Skeletal muscle tissue (tissue), 4 donors: Measurements from ENCODE around the gene TTC28. TPM values are rescaled to one million over a fixed set of nuclear protein-coding genes. Genes with fewer than 3 reads are reported as not detected.
A peak's percentile ranks its signal among the peaks of the same experiment; 100 is the strongest.

Experiments used
- H3K27ac ChIP-seq: one replicate; pipeline ENCODE4 v1.7.0; 2013; ENCODE audit warnings: mild to moderate bottlenecking, low read depth, low read length, inconsistent platforms
- H3K27me3 ChIP-seq, 3 donors: one replicate each; pipeline ENCODE4 v1.7.0; 2013; ENCODE audit warnings: low read length in 3 of 3; ENCODE audit not compliant: control insufficient read depth in 3 of 3, insufficient read depth in 3 of 3
- H3K36me3 ChIP-seq, 3 donors: one replicate each; pipeline ENCODE4 v1.7.0; 2013; ENCODE audit warnings: low read length in 3 of 3; ENCODE audit not compliant: control insufficient read depth in 3 of 3, insufficient read depth in 3 of 3
- H3K4me1 ChIP-seq, 3 donors: one replicate each; pipeline ENCODE4 v1.7.0; 2013; ENCODE audit warnings: low read length in 3 of 3, mild to moderate bottlenecking in 3 of 3; ENCODE audit not compliant: control insufficient read depth in 3 of 3, insufficient read depth in 3 of 3
- H3K4me3 ChIP-seq, 3 donors: one replicate each; pipeline ENCODE4 v1.7.0; 2013; ENCODE audit warnings: low read length in 3 of 3
- H3K9ac ChIP-seq, 3 donors: one replicate each; pipeline ENCODE4 v1.7.0; 2013; ENCODE audit warnings: low read length in 3 of 3, mild to moderate bottlenecking in 3 of 3, moderate library complexity in 2 of 3, low read depth in 1 of 3
- H3K9me3 ChIP-seq, 3 donors: one replicate each; pipeline ENCODE4 v1.7.0; 2013; ENCODE audit warnings: low read length in 3 of 3; ENCODE audit not compliant: control insufficient read depth in 3 of 3
- total RNA-seq: library from RNA; depleted of rRNA; stranded (reverse); fragments of >200 nt; gene quantifications from one replicate; pipeline ENCODE4 v1.2.3, GENCODE V29; 2014
- donor health status: Osteomylitis.

TTC28 gene
- total RNA-seq, 1 donor from 2014 or later: 27.1 TPM

DNA sequence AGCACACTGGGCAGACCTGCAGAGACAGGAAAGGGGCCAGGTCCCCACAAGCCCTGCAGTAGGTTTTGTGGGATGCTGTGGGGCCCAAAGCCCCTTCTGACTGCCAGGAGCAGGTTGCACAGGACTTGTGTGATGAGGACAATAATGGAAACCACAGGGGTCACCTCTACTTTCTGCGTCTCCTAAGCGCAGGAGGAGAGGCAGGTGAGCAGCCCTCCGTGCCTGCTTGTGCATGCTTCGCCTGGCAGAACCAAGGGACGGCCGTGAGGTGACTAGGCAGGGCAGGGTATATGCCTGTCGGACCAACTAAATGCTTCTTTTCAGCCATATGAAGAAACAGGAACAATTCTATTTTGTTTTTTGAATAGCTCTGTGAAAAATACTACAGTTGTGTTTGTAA, 682.7 kb downstream of the TTC28 start:
- Histone ChIP-seq H3K4me1 (peaks cover 0 to 3% (median 0%) of the 10 kb centered on the region in 3 donors), H3K4me3 (no peak overlapping the region), H3K27ac (no peak overlapping the region), H3K9ac (no peak overlapping the region), H3K27me3 (no peaks in the 10 kb centered on the region), H3K9me3 (no peaks in the 10 kb centered on the region), H3K36me3 (peaks cover 23 to 35% (median 23%) of the 10 kb centered on the region in 3 donors)

DNA sequence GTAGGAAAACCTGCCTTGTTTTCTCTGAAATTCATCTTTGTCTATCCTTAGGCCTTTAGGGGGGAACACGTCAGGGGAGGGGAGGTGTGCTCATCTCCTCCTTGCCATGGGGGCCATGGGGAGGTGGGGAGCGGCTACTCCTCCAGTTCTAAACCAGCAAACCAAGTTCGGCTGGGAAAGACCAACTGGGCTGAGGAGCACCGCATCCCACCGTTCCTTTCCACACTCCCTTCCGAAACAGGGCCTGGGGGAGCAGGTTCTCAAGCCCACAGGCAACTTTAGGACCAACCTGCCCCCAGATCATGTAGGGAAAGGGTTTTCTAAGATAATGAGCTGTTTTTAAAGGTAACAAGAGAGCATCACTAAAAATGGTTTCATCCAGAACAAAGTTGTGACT, 683.1 kb downstream of the TTC28 start:
- H3K4me3 ChIP-seq: no peak overlapping the region
- no peaks in the 10 kb centered on the region for H3K9me3 ChIP-seq
- no peaks in the 10 kb centered on the region for H3K27me3 ChIP-seq
- H3K27ac ChIP-seq: no peak overlapping the region
- peaks cover 23 to 37% (median 24%) of the 10 kb centered on the region in 3 donors for H3K36me3 ChIP-seq
- H3K9ac ChIP-seq: no peak overlapping the region
- peaks cover 3 to 7% (median 3%) of the 10 kb centered on the region in 3 donors for H3K4me1 ChIP-seq

DNA sequence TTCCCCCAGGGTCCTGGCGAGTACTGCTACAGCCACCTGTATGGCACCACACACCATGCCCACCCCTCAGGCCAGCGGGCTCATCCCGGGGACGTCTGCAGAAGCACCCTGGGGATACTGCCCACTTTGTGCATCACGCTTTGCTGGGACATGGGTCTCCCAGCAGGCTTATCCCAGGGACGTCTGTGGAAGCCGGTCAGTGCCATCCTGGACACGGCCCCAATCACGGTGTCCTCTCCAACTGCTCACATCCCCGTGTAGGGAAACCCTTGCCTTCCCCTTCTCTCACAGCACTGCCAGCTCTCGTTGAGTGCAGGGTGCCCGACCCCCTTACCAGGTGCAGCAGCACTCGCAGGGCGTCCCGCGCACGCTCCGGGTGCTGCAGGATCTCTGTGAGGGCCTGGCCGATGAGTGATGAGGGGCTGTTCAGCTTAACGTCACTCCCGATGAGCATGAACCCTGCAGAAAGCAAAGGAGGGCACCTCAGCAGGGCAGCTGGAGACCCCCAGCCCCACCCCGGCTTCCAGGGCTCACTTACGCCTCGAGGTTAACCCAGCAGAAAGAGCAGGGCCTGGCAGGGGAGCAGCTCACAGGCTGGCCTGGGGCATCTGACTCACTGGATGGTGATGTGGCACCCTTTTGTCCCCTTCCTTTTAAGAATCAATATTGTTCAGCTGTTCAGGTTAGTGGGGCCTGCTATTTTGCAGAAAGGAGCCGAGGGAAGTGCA, 683.7 kb downstream of the TTC28 start:
- H3K27me3 ChIP-seq: no peaks in the 10 kb centered on the region
- H3K36me3 ChIP-seq: peaks cover 22 to 37% (median 23%) of the 10 kb centered on the region in 3 donors
- H3K4me3 ChIP-seq: no peak overlapping the region
- H3K9me3 ChIP-seq: no peaks in the 10 kb centered on the region
- peaks cover 3 to 8% (median 7%) of the 10 kb centered on the region in 3 donors for H3K4me1 ChIP-seq
- H3K27ac ChIP-seq: no peak overlapping the region
- no peak overlapping the region for H3K9ac ChIP-seq

DNA sequence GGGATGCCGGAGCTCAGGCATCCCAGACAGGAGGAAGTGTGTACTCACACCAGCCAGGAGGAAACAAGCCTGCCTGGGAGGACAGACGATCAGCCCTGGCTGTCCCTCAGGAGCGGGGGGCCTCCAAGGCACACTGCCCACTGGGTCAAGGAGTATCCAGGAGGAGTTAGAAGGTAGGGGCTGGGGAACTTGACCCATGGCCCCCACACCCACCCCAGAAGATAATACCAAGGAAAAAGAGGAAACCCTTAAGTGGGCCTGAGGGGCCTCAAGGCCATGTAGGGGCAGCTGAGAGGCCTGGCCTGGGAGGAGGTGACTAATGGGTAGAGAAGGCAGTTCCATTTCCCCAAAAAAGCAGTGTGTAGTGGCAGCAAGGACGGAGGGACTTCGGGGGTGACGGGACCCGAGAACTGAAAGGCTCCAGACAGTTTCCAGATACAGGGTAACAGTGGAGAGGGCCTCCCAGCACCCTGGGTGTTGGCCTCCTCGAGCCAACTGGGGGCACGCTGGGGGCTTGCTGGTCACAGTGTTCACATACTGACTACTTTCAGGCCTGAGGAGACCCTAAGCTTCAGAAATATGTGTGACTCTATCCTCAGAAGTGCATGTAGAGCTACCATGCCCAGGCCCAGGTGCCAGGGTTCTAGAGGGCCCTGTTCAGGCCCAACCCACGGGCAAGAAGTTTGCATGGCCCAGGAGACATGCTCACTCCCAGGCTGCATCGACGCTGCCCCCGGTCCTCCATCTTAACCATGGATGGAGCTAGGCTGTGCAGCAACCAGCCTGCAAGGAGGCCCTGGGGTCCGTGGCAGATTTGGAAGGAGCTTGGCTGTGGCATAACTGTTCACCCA, 684.9 kb downstream of the TTC28 start:
- peaks cover 23 to 35% (median 25%) of the 10 kb centered on the region in 3 donors for H3K36me3 ChIP-seq
- no peak overlapping the region for H3K9ac ChIP-seq
- H3K27ac ChIP-seq: no peak overlapping the region
- no peak overlapping the region for H3K4me3 ChIP-seq
- H3K4me1 ChIP-seq: peaks cover 3 to 10% (median 8%) of the 10 kb centered on the region in 3 donors
- H3K9me3 ChIP-seq: no peaks in the 10 kb centered on the region
- no peaks in the 10 kb centered on the region for H3K27me3 ChIP-seq

DNA sequence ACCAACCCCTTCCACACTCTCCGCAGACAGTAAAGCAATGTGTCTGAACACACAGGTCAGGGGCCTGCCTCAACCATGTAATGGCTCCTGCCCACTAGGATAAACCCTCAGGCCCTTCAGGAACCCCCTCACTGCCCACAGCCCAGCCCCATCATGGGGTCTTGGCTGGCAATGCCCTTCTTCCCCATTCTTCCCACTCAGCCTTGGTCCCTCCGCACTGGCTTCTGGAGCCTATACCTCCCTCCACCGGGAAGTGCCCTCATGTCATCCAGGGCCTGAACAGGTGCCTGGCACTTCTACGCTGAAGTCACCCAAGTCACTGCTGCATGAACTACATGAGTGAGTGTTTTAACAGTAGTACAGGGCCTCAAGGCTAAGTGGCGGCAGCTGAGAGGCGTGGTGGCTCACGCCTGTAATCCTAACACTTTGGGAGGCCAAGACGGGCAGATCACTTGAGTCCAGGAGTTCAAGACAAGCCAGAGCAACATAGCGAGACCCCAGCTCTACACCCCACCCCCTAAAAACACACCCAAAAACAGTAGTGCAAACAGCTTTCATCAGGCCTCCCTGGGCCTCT, 685.8 kb downstream of the TTC28 start:
- no peak overlapping the region for H3K9ac ChIP-seq
- H3K9me3 ChIP-seq: no peaks in the 10 kb centered on the region
- H3K27me3 ChIP-seq: no peaks in the 10 kb centered on the region
- peaks cover 3 to 10% (median 8%) of the 10 kb centered on the region in 3 donors for H3K4me1 ChIP-seq
- H3K4me3 ChIP-seq: no peak overlapping the region
- H3K27ac ChIP-seq: no peak overlapping the region
- peaks cover 21 to 34% (median 22%) of the 10 kb centered on the region in 3 donors for H3K36me3 ChIP-seq

DNA sequence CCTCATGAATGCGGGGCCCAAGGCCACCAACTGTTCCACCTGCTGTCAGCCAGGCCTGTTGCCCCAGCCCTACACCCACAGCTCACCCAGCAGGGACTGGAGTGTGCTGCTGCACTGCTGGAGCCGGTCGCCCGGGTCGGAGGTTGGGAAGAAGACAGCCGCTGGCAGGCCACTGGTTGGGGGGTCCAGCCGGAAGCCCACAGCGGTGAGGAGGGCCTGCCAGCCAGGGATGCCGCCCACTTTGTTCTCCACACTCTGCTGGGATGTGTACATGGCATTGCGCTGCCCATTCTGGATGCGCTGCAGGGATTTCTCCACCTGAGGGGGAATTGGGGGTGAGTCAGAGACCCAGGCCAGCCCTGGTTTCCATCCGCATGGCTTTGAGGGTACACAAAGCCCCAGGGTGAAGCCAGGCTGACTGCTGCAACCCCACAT, 686.4 kb downstream of the TTC28 start:
- Histone ChIP-seq H3K36me3 (peaks cover 16 to 28% (median 18%) of the 10 kb centered on the region in 3 donors), H3K4me3 (no peak overlapping the region), H3K27me3 (no peaks in the 10 kb centered on the region), H3K9me3 (no peaks in the 10 kb centered on the region), H3K27ac (no peak overlapping the region), H3K9ac (no peak overlapping the region), H3K4me1 (peaks cover 3 to 10% (median 8%) of the 10 kb centered on the region in 3 donors)

DNA sequence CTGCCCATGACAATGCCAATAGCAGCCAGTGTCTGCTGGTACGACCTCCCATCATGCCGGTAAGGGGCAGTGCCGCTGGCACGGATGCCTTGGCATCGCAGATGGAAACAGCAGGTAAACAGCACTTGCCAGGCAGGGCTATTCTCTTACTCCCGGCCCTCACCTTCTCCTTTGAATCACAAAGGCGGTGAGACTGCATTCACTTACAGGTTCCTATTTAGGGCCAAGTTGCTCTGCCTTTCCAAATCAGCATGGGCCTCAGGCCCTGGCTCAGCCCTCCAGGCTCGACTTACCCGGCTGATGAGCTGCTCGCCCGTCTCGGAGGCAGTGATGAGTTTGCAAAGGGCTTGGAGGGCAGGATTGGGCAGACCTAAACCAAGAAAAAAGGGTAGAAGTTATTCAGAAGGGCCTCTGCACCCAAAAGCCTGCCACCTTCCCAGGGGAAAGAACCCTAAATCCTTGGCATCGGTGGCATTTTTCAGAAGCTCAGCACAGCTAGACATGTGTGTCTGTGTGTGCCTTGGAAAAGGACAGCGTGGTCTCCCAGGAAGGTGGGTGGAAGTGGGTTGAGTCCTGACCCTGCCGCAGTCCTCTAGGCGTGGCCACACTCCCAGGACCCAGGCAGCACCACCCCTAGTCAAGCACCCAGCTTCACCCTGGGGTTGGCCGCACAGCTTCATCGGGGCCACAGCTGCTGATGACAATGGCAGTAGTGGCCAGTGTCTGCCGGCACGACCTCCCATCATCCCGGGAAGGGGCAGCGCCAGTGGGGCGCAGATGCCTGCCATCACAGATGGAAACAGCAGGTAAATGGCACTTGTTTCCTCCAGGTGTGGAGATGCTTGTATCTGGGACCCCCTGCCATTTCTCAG, 687.1 kb downstream of the TTC28 start:
- Histone ChIP-seq H3K27ac (peak overlapping the region; percentile 25), H3K36me3 (peaks cover 14 to 26% (median 16%) of the 10 kb centered on the region in 3 donors), H3K9ac (no peak overlapping the region), H3K4me3 (no peak overlapping the region), H3K27me3 (no peaks in the 10 kb centered on the region), H3K4me1 (peaks cover 3 to 10% (median 8%) of the 10 kb centered on the region in 3 donors), H3K9me3 (no peaks in the 10 kb centered on the region)

DNA sequence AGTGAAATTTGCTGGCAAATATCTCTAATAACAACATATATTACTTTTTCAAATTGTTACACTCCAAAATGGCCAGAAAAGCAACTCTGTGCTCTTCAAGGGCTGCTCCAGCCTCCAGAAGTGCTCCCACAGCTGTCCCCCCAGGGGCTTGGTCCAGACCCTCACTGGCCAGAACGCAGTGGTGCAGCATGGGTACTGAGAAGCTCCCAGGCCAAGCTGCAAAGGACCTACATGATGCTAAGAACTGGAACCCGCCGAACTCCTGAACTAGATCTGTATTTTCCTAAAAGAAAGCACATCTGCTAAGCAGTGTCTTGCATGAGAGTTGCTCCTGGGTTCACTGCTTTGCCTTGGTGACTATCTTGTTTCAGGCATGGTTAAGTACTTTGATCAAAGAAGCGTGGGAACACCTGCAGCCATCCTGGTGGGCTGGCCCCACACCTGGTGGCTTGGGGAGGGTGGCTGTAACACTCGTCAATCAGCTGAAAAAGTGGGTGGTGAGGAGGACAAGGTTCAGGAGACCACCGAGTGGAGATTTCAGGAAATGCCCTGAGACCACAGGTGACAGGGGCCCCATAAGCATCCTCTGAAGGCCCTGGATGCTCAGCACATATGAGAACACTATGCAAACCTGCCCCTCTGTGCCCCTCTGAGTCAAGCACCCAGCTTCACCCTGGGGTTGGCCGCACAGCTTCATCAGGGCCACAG, 687.9 kb downstream of the TTC28 start:
- H3K4me3 ChIP-seq: no peak overlapping the region
- H3K4me1 ChIP-seq: peaks cover 3 to 10% (median 8%) of the 10 kb centered on the region in 3 donors
- H3K27ac ChIP-seq: peak overlapping the region; percentile 48
- H3K27me3 ChIP-seq: no peaks in the 10 kb centered on the region
- peaks cover 13 to 24% (median 14%) of the 10 kb centered on the region in 3 donors for H3K36me3 ChIP-seq
- H3K9me3 ChIP-seq: no peaks in the 10 kb centered on the region
- no peak overlapping the region for H3K9ac ChIP-seq

DNA sequence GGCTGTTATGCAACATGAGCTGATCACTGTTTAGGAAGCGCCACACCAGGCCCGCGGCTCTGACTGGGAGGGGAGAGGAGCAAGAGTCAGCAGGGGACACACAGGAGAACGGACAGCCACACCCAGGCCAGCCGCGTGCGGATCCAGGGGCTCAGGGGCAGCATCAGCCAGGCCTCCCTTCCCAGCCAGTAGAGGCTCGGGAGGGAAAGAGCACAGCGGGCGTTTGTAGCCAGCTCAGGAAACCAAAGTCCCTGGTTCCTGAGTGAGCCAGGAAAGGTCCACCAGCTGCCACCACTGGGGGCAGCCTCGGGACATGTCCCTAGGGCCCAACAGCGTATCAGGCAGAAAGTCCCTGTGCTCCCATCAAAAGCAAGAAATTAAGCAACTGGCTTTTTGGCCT, 688.8 kb downstream of the TTC28 start:
- peaks cover 14 to 29% (median 14%) of the 10 kb centered on the region in 3 donors for H3K36me3 ChIP-seq

More for the DNA sequence above, 688.8 kb downstream of the TTC28 start:
- peaks cover 3 to 10% (median 8%) of the 10 kb centered on the region in 3 donors for H3K4me1 ChIP-seq
- H3K9me3 ChIP-seq: no peaks in the 10 kb centered on the region
- no peaks in the 10 kb centered on the region for H3K27me3 ChIP-seq
- H3K27ac ChIP-seq: peak overlapping the region; percentile 48
- H3K9ac ChIP-seq: peak overlapping the region in 1 of 3 donors; percentile 10
- H3K4me3 ChIP-seq: peak overlapping the region in 2 of 3 donors; percentile 9 to 11
